Brain pericyte (primary cell): ENCODE measurements around the gene SRRM2.

Source experiments
- DNase-seq: peaks from one replicate; pipeline ENCODE4 v3.0.0-alpha.2; 2012; ENCODE audit warnings: low read depth, low spot score

Gene SRRM2

DNA sequence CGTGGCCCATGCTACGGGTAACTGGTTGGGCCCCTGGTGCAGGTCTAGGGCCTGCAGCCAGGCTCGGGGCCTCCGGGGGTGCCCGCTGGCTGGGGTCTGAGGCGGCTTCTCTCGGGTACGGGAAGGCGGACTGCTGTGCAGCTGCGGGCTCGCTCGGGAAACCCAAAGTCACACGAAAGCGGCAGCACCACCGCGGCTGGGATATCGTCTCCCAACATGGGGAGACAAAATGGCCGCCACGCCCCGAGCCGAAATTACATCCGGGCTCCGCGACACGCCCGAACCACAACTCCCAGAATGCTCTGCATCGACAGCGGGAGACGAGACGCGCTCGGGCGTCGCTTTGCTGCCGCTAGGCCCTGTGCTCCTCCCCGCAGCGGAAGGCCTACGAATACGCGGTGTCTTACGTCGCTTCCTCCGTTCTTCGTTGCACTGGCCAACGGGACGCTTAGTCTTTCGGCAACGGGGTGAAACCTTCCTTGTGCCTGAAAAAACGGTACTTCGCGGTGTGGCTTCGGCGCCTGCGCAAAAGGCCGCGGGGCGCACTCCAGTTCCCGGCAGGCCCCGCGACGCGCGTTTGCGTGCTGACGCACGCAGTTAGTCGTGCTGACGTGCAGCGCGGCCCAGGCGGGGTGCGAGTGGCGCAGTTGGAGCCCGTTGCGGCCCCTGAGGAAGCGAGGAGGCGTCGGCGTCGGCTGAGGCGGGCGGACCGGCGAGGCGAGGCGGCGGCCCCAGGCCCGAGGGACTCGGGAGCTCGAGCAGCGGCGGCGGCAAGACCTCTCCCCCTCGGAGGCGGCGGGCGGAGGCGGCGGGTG, at the start of gene SRRM2:
SRRM2 (plus strand) TSS at position 604 of the 815 bp plus-strand sequence. CDS start 3,727 bp downstream, outside the sequence.
- DNase-seq: peak; percentile 95

DNA sequence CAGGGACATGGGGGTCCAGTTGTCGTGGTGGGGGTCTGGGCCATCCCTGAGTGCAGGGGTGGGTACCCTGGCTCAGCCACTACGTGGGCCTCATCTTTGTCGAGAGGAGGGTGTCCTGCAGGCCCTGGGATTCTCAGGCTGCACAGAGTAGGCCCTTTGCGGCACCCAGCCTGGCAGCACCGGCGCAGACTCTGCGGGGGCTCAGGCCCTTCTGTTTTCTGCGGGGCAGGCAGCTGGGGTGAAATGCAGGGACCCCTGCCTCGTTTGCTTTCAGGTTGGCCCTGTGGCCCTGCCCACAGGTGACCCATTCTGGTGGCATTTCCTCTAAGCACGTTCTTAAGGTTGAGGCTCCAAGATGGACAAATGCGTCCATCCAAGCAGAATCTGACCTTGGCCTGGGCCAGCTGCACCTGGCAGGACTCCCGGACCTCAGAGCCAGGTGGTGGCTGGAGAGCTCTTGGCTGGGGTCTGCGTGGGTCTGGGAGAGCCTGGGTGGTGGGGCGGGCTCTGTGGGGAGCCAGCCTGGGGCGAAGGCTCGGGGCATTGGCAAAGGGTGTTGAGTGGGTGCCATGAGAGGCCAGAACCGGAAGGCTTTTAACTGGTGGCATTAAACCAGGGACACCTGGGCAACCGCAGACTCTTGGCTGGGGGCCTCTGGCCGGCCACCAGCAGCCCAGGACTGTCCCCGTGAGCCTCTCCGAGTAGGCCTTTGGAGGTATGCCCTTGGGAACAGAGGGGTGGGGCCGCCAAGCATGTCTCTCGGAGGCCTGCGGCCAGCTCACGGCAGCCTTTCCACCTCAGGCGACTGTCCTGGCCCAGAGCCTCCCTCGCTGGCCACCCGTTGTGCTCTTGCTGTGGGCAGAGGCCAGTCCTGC, 49.3 kb upstream of the SRRM2 start:
- no peak for DNase-seq

GRCh38 chr16:2704166-2704982, 48.1 kb upstream of the SRRM2 start:
- DNase-seq: no peak

DNA sequence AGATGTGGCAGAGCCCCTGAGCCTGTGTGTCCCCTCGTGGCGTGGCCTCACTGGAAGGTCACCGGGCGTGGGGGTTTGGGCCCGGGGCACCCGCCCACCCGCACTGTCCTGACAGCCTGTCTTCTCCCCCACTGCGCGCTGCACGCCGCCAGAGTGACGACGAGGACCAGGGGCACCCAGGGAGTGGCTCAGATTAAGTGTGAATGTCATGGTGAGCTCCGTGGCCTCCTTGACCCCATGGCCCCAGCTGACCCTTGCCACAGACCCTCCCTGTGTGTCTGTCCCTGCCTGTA, 47.5 kb upstream of the SRRM2 start:
- no peak for DNase-seq

- DNase-seq: no peak
Measured at GRCh38 chr16:2705351-2705750, 47.1 kb upstream of the SRRM2 start.

DNA sequence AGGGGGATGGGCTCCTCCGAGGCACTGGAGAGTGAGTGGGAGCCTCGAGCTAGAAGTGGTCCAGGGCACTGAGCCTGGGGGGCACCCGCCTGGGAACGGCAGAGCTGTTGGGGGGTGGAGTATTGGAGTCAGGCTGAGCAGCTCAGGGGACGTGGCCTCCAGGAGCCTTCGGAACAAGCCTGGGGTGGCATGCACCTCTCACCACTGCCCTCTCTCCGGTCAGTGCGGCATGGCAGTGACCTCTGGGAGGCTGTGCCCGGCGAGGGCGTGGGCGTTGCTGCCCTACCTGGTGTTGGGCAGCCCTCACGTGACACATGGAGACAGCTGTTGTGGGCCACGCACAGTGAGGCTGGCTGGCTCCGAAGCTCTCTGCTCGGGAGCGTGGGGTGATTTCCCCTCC, 46.4 kb upstream of the SRRM2 start:
- no peak for DNase-seq

GRCh38 chr16:2706611-2707311, 45.7 kb upstream of the SRRM2 start:
- DNase-seq: no peak

- DNase-seq: no peak
Measured at GRCh38 chr16:2707368-2708289, 44.8 kb upstream of the SRRM2 start.

DNA sequence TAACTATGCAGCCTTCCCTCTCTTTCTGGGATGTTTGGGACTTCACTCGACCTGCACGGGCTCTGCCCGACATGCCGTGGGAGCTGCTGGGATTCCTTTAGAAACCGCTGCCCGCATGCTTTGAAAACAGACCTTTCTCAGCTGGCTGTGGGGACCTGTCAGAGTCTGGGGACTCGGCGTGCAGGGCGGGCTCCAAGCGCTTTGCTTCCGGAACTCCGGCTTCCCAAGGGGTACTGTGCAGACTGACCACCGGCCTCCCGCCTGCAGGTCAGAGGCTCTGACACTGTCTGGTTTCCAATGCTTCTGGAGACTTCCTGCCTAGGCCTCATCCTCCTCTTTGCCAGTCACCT, 44.2 kb upstream of the SRRM2 start:
- no peak for DNase-seq

DNA sequence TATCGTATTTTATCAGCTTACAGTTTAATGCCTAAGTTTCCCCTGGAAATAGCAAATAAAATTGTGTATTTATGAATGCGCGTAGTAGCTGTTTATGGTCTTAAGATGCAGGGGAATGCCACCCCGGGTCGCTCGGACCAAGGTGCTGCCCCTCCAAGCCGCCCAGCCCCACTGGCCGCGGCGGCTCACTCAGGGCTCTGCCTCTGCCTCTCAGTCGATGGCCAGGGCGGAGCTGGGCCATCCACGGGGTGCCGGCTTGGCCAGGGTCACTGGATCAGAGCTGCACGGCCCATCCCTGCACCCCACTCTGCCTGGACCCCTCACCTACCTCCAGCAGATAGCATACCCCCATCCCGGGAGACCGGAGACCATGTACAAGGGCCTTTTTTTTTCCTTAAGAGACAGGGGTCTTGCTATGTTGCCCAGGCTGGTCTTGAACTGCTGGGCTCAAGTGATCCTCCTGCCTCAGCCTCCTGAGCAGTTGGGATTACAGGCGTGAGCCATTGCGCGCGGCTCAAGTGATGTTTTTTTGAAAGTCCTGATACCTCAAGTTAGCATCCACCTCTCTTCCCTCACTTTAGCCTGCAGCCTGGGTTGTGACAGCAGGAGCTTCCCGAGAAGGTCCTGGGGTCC, 43.4 kb upstream of the SRRM2 start:
- DNase-seq: no peak

DNA sequence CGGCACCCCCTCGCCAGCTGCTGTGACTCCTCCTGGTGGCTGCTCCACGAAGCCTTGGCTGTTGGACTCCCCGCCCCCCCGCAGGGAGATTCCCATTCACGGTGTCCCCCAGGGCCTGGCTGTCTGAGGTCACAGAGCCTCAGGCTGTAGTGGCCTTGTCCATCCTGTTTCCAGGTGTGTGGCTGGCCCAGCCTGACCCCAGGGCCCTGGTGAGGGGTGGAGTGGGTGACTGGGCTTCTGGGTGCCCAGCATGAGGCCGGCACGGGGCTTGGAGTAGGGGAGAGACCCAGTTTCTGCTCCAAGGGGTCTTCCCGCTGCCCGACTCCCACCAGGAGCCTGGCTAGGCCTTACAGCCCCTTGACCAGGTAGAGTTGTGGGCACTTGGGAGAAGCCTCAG, 42.9 kb upstream of the SRRM2 start:
- no peak for DNase-seq

DNA sequence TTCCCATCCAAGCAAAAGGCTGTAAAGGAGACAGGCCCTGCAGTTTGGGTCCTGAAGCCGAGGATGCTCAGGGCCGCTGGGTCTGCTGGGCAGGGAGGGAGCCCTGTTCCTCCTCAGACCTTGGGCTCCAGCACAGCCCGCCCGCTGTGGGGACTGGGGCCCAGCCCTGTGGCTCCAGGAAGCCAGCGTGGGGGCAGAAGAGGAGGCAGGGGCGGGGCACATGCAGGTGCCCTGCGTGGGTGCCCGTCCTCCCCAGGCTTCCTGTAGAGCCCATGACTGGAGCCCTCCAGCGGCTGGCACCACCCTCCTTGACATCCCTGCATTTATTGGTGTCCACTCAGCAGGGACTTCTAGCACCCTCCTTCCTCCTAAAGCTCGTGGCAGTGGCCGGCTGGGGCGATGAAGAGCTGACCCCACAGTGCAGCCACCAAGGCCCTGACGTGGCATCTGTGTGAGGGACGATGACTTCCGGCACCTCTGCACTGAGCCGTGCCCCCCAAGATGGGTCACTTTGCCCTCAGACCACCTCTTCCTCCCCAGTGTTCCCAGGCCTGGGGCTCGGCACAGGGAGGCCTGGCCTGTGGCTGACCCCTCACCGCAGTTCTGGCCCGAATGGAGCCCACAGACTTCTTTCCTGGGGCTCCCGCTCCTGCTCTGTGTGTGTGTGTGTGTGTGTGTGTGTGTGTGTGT, 42.3 kb upstream of the SRRM2 start:
- DNase-seq: no peak

DNA sequence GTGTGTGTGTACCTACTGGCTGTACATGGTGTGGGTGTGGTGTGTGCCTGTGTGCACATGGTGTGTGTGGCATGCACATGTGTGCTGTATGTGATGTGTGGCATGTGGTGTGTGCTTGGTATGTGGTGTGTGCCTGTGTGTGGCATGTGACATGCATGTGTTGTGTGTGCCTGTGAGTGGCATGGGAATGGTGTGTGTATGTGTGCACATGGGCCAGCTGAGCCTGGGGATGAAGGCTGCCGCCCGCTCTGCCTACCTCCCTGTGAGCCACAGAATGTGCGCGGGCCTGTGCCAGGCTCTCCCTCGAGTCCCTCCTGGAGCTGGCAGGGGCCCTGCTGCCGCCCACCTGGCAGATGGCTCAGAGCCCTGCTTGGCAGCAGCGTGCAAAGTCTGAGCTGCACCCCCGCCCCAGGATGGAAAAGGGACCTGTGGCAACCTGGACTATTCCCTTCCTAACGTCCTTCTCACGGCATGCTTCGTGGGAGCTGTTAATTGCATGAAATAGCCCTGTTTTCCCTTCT, 41.7 kb upstream of the SRRM2 start:
- no peak for DNase-seq

- no peak for DNase-seq
Measured at GRCh38 chr16:2711370-2712062, 40.9 kb upstream of the SRRM2 start.

DNA sequence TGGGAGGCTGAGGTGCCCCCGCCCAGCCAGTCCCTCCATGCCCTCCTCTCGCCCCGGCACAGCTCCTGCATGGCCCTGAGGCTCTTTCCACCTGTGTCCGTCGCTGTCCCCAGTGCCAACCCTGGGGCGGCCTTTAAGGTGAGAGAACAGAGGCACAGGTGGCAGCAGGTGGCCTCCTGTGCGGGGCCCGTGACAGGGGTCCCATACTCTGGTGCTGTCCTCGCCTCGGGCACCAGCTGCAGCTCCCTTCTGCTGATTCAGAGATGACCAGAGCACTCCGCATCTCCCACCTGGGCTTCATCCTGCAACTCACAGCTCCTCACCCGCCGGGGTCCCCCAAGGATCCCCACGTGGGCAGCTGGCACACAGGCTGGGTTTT, 40.4 kb upstream of the SRRM2 start:
- DNase-seq: no peak

GRCh38 chr16:2712546-2712945, 39.9 kb upstream of the SRRM2 start:
- DNase-seq: no peak

- DNase-seq: no peak
Measured at GRCh38 chr16:2713523-2713922, 38.9 kb upstream of the SRRM2 start.

- DNase-seq: no peak
Measured at GRCh38 chr16:2713985-2714774, 38.3 kb upstream of the SRRM2 start.
